C4-2B (cell line): Measurements from ENCODE around the gene CUL2.

Experiments used
- ZFX ChIP-seq: fragments of 450-650 bp; IDR thresholded peaks from 2 replicates; pipeline ENCODE4 v1.6.1; 2017
- TF ChIP-seq, protein P1 (sequence below): fragments of 450-650 bp; conservative IDR thresholded peaks from 2 replicates; pipeline ENCODE4 v1.5.1; 2017; ENCODE audit warnings: mild to moderate bottlenecking

DNA sequence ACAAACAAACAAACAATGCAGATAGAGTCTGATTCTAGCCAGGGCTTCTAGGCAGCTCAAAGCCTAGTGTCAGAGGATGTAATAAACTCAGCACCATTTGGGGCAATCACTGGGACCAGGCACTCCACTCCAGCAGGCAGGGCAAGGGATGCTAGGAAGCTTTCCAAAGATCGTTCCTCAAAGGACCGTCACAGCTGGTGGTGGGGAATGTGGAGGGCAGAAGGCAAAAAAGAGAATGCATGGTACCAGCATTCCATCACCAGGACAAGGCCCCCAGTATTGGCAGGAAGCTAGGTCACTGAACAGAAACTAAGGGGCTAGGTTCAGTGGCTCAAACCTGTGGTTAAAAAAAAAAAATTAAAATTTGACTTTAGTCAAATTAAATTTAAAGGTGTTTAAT is 94.2 kb downstream of the CUL2 start:
- TF ChIP-seq, protein P1, sequence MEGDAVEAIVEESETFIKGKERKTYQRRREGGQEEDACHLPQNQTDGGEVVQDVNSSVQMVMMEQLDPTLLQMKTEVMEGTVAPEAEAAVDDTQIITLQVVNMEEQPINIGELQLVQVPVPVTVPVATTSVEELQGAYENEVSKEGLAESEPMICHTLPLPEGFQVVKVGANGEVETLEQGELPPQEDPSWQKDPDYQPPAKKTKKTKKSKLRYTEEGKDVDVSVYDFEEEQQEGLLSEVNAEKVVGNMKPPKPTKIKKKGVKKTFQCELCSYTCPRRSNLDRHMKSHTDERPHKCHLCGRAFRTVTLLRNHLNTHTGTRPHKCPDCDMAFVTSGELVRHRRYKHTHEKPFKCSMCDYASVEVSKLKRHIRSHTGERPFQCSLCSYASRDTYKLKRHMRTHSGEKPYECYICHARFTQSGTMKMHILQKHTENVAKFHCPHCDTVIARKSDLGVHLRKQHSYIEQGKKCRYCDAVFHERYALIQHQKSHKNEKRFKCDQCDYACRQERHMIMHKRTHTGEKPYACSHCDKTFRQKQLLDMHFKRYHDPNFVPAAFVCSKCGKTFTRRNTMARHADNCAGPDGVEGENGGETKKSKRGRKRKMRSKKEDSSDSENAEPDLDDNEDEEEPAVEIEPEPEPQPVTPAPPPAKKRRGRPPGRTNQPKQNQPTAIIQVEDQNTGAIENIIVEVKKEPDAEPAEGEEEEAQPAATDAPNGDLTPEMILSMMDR: no peak
- TF ChIP-seq ZFX: no peak
